Astrocyte (in vitro differentiated cells and primary cell): ENCODE measurements around the gene METRN. TPM values are rescaled to one million over a fixed set of nuclear protein-coding genes. Genes with fewer than 3 reads are reported as not detected.

Experiments used
- DNase-seq: peaks from one replicate; pipeline ENCODE4 v3.0.0-alpha.2; 2010; ENCODE audit warnings: low read depth
- FAIRE-seq: peaks from 2 replicates; lab custom pipeline; 2011; peaks lifted over from hg19 to GRCh38; lab: Jason Lieb, UNC
- H2AFZ ChIP-seq: 2 replicates; pipeline ENCODE4 v1.6.0; 2012; ENCODE audit warnings: low read depth, low read length, inconsistent platforms
- H3K27ac ChIP-seq: 2 replicates; pipeline ENCODE4 v1.5.1; 2011; ENCODE audit warnings: low read depth, low read length, inconsistent platforms
- H3K27me3 ChIP-seq: 2 replicates; pipeline ENCODE4 v1.6.0; 2011; ENCODE audit warnings: low read length, inconsistent platforms; ENCODE audit not compliant: insufficient read depth
- H3K36me3 ChIP-seq: 2 replicates; pipeline ENCODE4 v1.5.1; 2011; ENCODE audit warnings: low read length, inconsistent platforms; ENCODE audit not compliant: insufficient read depth
- H3K4me1 ChIP-seq: 2 replicates; pipeline ENCODE4 v1.5.1; 2011; ENCODE audit warnings: low read length, inconsistent platforms; ENCODE audit not compliant: insufficient read depth
- H3K4me2 ChIP-seq: 2 replicates; pipeline ENCODE4 v1.6.0; 2012; ENCODE audit warnings: low read length, inconsistent platforms
- H3K4me3 ChIP-seq: 2 replicates; pipeline ENCODE4 v1.5.1; 2011; ENCODE audit warnings: low read depth, mild to moderate bottlenecking, low read length, inconsistent platforms; ENCODE audit not compliant: insufficient read depth
- H3K79me2 ChIP-seq: 2 replicates; pipeline ENCODE4 v1.6.0; 2012; ENCODE audit warnings: mild to moderate bottlenecking, low read length, inconsistent platforms; ENCODE audit not compliant: insufficient read depth
- H3K9ac ChIP-seq: 2 replicates; pipeline ENCODE4 v1.6.0; 2012; ENCODE audit warnings: mild to moderate bottlenecking, low read length, inconsistent platforms
- H3K9me3 ChIP-seq: 2 replicates; pipeline ENCODE4 v1.5.1; 2012; ENCODE audit warnings: low read depth, mild to moderate bottlenecking, low read length, inconsistent platforms; ENCODE audit not compliant: insufficient read depth
- H4K20me1 ChIP-seq: 2 replicates; pipeline ENCODE4 v1.6.0; 2012; ENCODE audit warnings: low read length, inconsistent platforms; ENCODE audit not compliant: insufficient read depth
- H3K27ac Mint-ChIP-seq: one replicate; pipeline ENCODE4 v1.8.0; 2021; ENCODE audit warnings: mild to moderate bottlenecking, mixed read lengths; ENCODE audit not compliant: unreplicated experiment
- H3K27me3 Mint-ChIP-seq: one replicate; pipeline ENCODE4 v1.8.0; 2021; ENCODE audit warnings: low read depth, mixed read lengths; ENCODE audit not compliant: unreplicated experiment
- H3K36me3 Mint-ChIP-seq: one replicate; pipeline ENCODE4 v1.8.0; 2021; ENCODE audit warnings: low read depth, mixed read lengths; ENCODE audit not compliant: unreplicated experiment
- H3K4me1 Mint-ChIP-seq: one replicate; pipeline ENCODE4 v1.8.0; 2021; ENCODE audit warnings: low read depth, mixed read lengths; ENCODE audit not compliant: unreplicated experiment
- H3K4me3 Mint-ChIP-seq: one replicate; pipeline ENCODE4 v1.8.0; 2021; ENCODE audit warnings: mild to moderate bottlenecking, moderate library complexity, mixed read lengths; ENCODE audit not compliant: unreplicated experiment
- H3K9me3 Mint-ChIP-seq: one replicate; pipeline ENCODE4 v1.8.0; 2021; ENCODE audit warnings: mild to moderate bottlenecking, mixed read lengths; ENCODE audit not compliant: unreplicated experiment
- CTCF ChIP-seq: IDR thresholded peaks from 2 replicates; pipeline ENCODE4 v1.5.1; 2011; ENCODE audit warnings: low read depth, mild to moderate bottlenecking, inconsistent platforms, low read length, moderate library complexity; ENCODE audit not compliant: insufficient read depth
- EZH2 ChIP-seq: IDR thresholded peaks from 2 replicates; pipeline ENCODE4 v1.6.1; 2012; ENCODE audit warnings: mild to moderate bottlenecking, low read length, inconsistent platforms; ENCODE audit not compliant: insufficient read depth
- total RNA-seq: library from RNA; stranded (reverse); gene quantifications from 2 replicates; pipeline ENCODE4 v1.2.1, GENCODE V29; 2021

The METRN gene
- total RNA-seq, 1 donor from 2014 or later, result 31.5 TPM

DNA sequence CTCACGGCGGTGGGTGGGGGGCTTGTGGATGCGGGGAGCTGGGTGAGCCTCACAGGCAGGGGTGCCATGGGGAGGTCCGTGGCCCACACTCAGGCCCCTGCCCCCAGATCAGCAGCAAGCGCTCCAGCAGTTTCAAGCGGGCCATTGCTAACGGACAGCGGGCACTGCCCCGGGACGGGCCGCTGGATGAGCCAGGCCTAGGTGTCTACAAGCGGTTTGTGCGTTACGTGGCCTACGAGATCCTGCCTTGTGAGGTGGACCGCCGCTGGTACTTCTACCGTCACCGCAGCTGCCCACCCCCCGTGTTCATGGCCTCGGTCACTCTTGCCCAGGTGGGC lies 38.4 kb upstream of the METRN start:
- Histone ChIP-seq H3K27ac (no peak overlapping the region), H3K27me3 (no peaks in the 10 kb centered on the region), H2AFZ (no peak overlapping the region), H3K79me2 (peaks cover 13% of the 10 kb centered on the region), H3K9ac (no peak overlapping the region), H3K4me3 (no peak overlapping the region), H3K9me3 (no peaks in the 10 kb centered on the region), H3K36me3 (no peaks in the 10 kb centered on the region), H4K20me1 (peaks cover 47% of the 10 kb centered on the region), H3K4me1 (peaks cover 18% of the 10 kb centered on the region), H3K4me2 (no peak overlapping the region)
- H3K4me3 Mint-ChIP-seq, result no peak overlapping the region
- no peaks in the 10 kb centered on the region for H3K27me3 Mint-ChIP-seq
- no peaks in the 10 kb centered on the region for H3K9me3 Mint-ChIP-seq
- peaks cover 4% of the 10 kb centered on the region for H3K4me1 Mint-ChIP-seq
- FAIRE-seq (no peak), DNase-seq (no peak)
- TF ChIP-seq CTCF, result no peak
- TF ChIP-seq EZH2, result no peak
- peaks cover 4% of the 10 kb centered on the region for H3K36me3 Mint-ChIP-seq
- no peak overlapping the region for H3K27ac Mint-ChIP-seq

DNA sequence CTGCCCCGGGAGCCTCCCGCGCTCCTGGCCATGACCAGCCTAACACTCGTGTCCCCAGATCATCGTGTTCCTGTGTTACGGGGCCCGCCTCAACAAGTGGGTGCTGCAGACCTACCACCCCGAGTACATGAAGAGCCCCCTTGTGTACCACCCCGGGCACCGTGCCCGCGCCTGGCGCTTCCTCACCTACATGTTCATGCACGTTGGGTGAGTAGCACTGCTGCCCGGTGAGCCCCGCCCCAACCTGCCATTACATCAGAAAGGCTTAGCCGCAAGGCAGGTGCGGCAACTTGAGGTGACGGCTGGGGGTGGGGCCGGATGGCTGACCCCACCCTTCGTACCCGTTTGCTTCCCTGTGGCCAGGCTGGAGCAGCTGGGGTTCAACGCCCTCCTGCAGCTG lies 38.0 kb upstream of the METRN start:
- DNase-seq (no peak), FAIRE-seq (no peak)
- Histone ChIP-seq H3K4me1 (peaks cover 22% of the 10 kb centered on the region), H3K4me2 (no peak overlapping the region), H3K4me3 (no peak overlapping the region), H3K9ac (no peak overlapping the region), H2AFZ (no peak overlapping the region), H3K27me3 (no peaks in the 10 kb centered on the region), H3K27ac (no peak overlapping the region), H3K79me2 (peaks cover 17% of the 10 kb centered on the region), H3K36me3 (peaks cover 2% of the 10 kb centered on the region), H3K9me3 (no peaks in the 10 kb centered on the region), H4K20me1 (peaks cover 51% of the 10 kb centered on the region)
- no peak overlapping the region for H3K4me3 Mint-ChIP-seq
- no peaks in the 10 kb centered on the region for H3K27me3 Mint-ChIP-seq
- peaks cover 8% of the 10 kb centered on the region for H3K36me3 Mint-ChIP-seq
- TF ChIP-seq CTCF (no peak), EZH2 (no peak)
- no peak overlapping the region for H3K27ac Mint-ChIP-seq
- H3K4me1 Mint-ChIP-seq, result peaks cover 8% of the 10 kb centered on the region
- H3K9me3 Mint-ChIP-seq, result no peaks in the 10 kb centered on the region

GRCh38 chr16:677316-678190 lies 37.4 kb upstream of the METRN start:
- H3K9me3 Mint-ChIP-seq, result no peaks in the 10 kb centered on the region
- DNase-seq (no peak), FAIRE-seq (no peak)
- peaks cover 3% of the 10 kb centered on the region for H3K36me3 ChIP-seq
- H3K4me2 ChIP-seq, result no peak overlapping the region
- no peaks in the 10 kb centered on the region for H3K27me3 Mint-ChIP-seq
- H2AFZ ChIP-seq, result no peak overlapping the region
- H3K36me3 Mint-ChIP-seq, result peaks cover 9% of the 10 kb centered on the region
- no peak overlapping the region for H3K4me3 Mint-ChIP-seq
- no peak overlapping the region for H3K9ac ChIP-seq
- H3K9me3 ChIP-seq, result no peaks in the 10 kb centered on the region
- no peak overlapping the region for H3K27ac ChIP-seq
- peaks cover 51% of the 10 kb centered on the region for H4K20me1 ChIP-seq
- no peak overlapping the region for H3K4me3 ChIP-seq
- no peak overlapping the region for H3K27ac Mint-ChIP-seq
- peaks cover 26% of the 10 kb centered on the region for H3K4me1 ChIP-seq
- TF ChIP-seq EZH2, result no peak
- no peak for TF ChIP-seq CTCF
- H3K79me2 ChIP-seq, result peaks cover 23% of the 10 kb centered on the region
- peaks cover 12% of the 10 kb centered on the region for H3K4me1 Mint-ChIP-seq
- no peaks in the 10 kb centered on the region for H3K27me3 ChIP-seq
